Uterus (tissue), 4 donors: ENCODE data around the gene AEBP1. TPM values are rescaled to one million over a fixed set of nuclear protein-coding genes. Genes with fewer than 3 reads are reported as not detected.

Source experiments
- DNase-seq, 2 donors: peaks; one replicate each; pipeline ENCODE4 v3.0.0-alpha.2; 2019 to 2020
- H3K27ac ChIP-seq, 2 donors: fragments of 200-600 bp; sonication (generic); 1 replicate in 1 of 2; 2 replicates in 1 of 2; pipeline ENCODE4 v1.5.1; 2016 to 2018
- H3K27me3 ChIP-seq, 2 donors: fragments of 200-600 bp; sonication (generic); one replicate each; pipeline ENCODE4 v1.5.1; 2018 to 2019; ENCODE audit warnings: control low read depth in 1 of 2
- H3K36me3 ChIP-seq, 2 donors: fragments of 200-600 bp; sonication (generic); one replicate each; pipeline ENCODE4 v1.5.1; 2019; ENCODE audit warnings: control low read depth in 1 of 2
- H3K4me1 ChIP-seq, 2 donors: fragments of 200-600 bp; sonication (generic); one replicate each; pipeline ENCODE4 v1.5.1; 2018 to 2019; ENCODE audit warnings: control low read depth in 1 of 2
- H3K4me3 ChIP-seq, 2 donors: fragments of 200-600 bp; sonication (generic); 1 replicate in 1 of 2; 2 replicates in 1 of 2; pipeline ENCODE4 v1.5.1; 2018 to 2019; ENCODE audit warnings: mild to moderate bottlenecking in 1 of 2
- H3K9me3 ChIP-seq, 2 donors: fragments of 200-600 bp; sonication (generic); one replicate each; pipeline ENCODE4 v1.5.1; 2019; ENCODE audit warnings: control low read depth in 1 of 2
- CTCF ChIP-seq, 4 experiments: fragments of 200-600 bp in 2 of 4; fragments of 450-650 bp in 2 of 4; sonication (generic) in 2 of 4; IDR thresholded peaks; one replicate each; pipeline ENCODE4 v1.5.1; 2016 to 2019; ENCODE audit warnings: antibody characterized with exemption in 4 of 4, mild to moderate bottlenecking in 2 of 4, moderate library complexity in 1 of 4
- POLR2A ChIP-seq, 2 donors: fragments of 450-650 bp; IDR thresholded peaks; one replicate each; pipeline ENCODE4 v1.6.1; 2016; ENCODE audit warnings: antibody characterized with exemption in 2 of 2, mild to moderate bottlenecking in 1 of 2, moderate library complexity in 1 of 2
- intact Hi-C: fragments of 100-400 bp; cut with DNase I; formaldehyde crosslinking; loops from one replicate; pipeline ENCODE4 v1.15.1; 2023; ENCODE audit warnings: low total_unique reads
- total RNA-seq, 4 donors: library from RNA; depleted of rRNA in 3 of 4; stranded (reverse); fragments of >200 nt in 3 of 4; gene quantifications; one replicate each; pipeline versions ENCODE4 v1.1.0 to v1.2.4, GENCODE V29; 2014 to 2023
- donor health status: DM: yes; HTN: yes; CAD: no.

Gene AEBP1
- total RNA-seq, 4 donors from 2014 or later: 88.9 to 395 (median 303) TPM

- Histone ChIP-seq H3K27me3 (no peaks in the 10 kb centered on the region), H3K4me1 (peaks cover 7 to 15% of the 10 kb centered on the region in 2 donors), H3K9me3 (no peaks in the 10 kb centered on the region), H3K4me3 (no peak overlapping the region), H3K27ac (peak overlapping the region in 1 of 2 donors; percentile 1), H3K36me3 (no peaks in the 10 kb centered on the region)
- DNase-seq: no peak
- TF ChIP-seq CTCF (IDR thresholded peaks at IDR 0.05) (no peak), POLR2A (IDR thresholded peaks at IDR 0.05) (no peak)
- intact Hi-C loops: no loop called here
Measured at GRCh38 chr7:44110719-44111635, 6.8 kb downstream of the AEBP1 start.

- Histone ChIP-seq H3K36me3 (no peaks in the 10 kb centered on the region), H3K27me3 (no peaks in the 10 kb centered on the region), H3K9me3 (no peaks in the 10 kb centered on the region), H3K4me1 (peaks cover 5 to 9% of the 10 kb centered on the region in 2 donors), H3K27ac (no peak overlapping the region), H3K4me3 (no peak overlapping the region)
- no peak for TF ChIP-seq POLR2A (IDR thresholded peaks at IDR 0.05)
- TF ChIP-seq CTCF (IDR thresholded peaks at IDR 0.05): no peak
- intact Hi-C loops: no loop called here
- DNase-seq: no peak
Measured at GRCh38 chr7:44111761-44112160, 7.6 kb downstream of the AEBP1 start.

GRCh38 chr7:44112231-44112996 lies 8.3 kb downstream of the AEBP1 start:
- H3K36me3 ChIP-seq: no peaks in the 10 kb centered on the region
- no peaks in the 10 kb centered on the region for H3K9me3 ChIP-seq
- DNase-seq: no peak
- peaks cover 0 to 4% of the 10 kb centered on the region in 2 donors for H3K4me1 ChIP-seq
- TF ChIP-seq CTCF (IDR thresholded peaks at IDR 0.05): no peak
- TF ChIP-seq POLR2A (IDR thresholded peaks at IDR 0.05): no peak
- intact Hi-C loops: no loop called here
- no peaks in the 10 kb centered on the region for H3K27me3 ChIP-seq
- no peak overlapping the region for H3K4me3 ChIP-seq
- H3K27ac ChIP-seq: no peak overlapping the region

- intact Hi-C loops: no loop called here
- DNase-seq: no peak
- H3K9me3 ChIP-seq: no peaks in the 10 kb centered on the region
- H3K27ac ChIP-seq: no peak overlapping the region
- H3K36me3 ChIP-seq: no peaks in the 10 kb centered on the region
- TF ChIP-seq POLR2A (IDR thresholded peaks at IDR 0.05) (no peak), CTCF (IDR thresholded peaks at IDR 0.05) (no peak)
- no peaks in the 10 kb centered on the region for H3K4me1 ChIP-seq
- H3K27me3 ChIP-seq: no peaks in the 10 kb centered on the region
- no peak overlapping the region for H3K4me3 ChIP-seq
Measured at GRCh38 chr7:44112997-44113763, 9.0 kb downstream of the AEBP1 start.
